HG02610 (cell line): ENCODE data around the gene DDX4.
"Not testable (repeated sequence)": the region's sequence is repeated elsewhere in the genome, so short reads cannot be mapped to it uniquely, and the experiment has no call there.

Experiments
- ATAC-seq: cut with Tn5 transposase; IDR thresholded peaks from one replicate; pipeline ENCODE4 v1.9.1; 2021; ENCODE audit warnings: mild to moderate bottlenecking, moderate library complexity; ENCODE audit not compliant: unreplicated experiment

Gene DDX4

DNA sequence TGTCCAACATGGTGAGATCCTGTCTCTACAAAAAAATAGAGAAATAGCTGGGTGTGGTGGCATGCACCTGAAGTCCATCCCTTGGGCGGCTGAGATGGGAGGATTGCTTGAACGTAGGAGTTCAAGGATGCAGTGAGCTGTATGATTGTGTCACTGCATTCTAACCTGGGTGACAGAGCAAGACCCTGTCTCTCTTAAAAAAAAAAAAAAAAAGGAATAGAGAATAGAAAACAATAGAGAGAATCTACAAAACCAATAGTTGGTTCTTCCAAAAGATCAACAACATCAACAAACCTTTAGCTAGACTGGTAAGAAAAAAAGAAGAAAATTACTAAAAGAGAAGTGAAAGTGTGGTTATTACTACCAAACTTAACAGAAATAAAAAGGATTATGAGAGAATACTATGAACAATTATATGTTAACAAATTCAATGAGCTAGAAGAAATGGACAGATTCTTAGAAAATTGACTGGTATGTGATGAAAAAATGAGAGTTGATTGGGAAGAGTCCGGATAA, 17.6 kb upstream of the DDX4 start:
- ATAC-seq = no peak

DNA sequence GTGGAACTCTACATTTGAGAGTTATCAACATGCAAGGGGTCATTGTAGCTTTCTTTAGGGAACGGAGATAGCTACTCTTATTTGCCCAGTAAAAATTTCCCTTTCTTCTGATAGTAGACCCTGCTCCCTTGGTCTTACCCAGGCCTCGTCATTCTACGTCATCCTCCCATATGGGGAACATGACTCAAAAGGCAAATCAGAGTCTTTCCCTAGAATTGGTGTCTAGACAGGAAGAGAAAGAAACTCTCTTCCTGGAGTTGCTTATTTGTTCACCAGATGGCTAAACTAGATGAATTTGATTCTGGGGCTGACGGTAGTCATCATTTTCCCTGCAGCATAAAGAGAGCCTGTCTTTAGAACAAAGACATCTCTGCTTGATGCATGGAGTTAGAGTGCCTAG, 13.6 kb upstream of the DDX4 start:
- no peak for ATAC-seq

DNA sequence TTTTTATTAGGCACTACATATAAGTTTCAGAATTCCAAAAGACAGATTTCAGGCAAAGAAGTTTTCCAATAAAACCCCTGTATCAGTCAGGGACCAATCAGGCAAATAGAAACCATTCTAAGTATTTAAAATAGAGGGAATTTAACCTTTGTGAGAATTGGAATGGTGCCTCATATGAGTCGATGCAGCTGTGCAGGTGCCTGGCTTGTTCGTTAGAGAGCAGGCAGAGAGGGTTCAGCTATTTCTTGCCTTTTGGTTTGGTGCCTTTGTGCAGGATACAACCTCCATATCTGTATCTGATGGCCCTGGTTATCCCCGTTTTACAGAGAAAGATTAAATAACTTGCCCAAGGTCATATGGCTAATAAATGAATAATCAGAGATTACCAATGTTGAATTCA, 6.0 kb upstream of the DDX4 start:
- ATAC-seq = no peak

DNA sequence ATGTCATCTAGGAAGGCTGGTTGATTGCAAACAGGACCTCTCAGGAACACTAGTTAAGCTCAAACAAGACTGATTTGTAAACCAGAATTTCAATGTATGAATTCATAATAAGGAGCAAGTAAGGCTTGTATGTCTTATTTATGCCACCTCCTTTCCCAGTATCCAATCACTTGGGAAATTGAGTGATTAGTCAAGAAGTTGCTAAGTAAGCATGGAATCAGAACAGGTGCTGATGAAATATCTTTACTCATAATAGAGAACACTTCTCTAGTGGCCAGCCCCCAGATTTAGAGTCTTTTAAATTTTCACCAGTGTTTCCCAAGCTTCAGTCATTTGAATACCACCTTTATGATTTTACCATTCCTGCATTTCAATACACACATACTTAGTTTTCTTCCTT, 5.3 kb upstream of the DDX4 start:
- ATAC-seq = no peak

DNA sequence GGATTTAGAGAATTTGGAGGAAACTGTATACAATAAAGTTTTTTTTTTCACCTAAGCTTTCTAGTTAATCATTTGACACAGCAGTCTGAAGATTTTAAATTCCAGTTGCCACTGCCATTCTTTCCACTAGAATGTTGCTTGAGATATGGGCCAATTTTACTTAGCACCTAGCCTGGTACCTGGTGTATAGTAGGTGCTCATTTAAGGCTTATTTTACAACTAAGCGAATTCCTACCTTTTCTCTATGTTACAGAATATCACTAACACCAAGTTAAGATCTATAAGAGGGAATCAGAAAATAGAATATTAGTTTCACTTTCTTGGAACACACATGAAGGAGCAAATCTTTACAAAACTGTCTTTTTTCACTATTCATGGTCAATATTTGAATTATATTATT, 3.2 kb upstream of the DDX4 start:
- no peak for ATAC-seq

DNA sequence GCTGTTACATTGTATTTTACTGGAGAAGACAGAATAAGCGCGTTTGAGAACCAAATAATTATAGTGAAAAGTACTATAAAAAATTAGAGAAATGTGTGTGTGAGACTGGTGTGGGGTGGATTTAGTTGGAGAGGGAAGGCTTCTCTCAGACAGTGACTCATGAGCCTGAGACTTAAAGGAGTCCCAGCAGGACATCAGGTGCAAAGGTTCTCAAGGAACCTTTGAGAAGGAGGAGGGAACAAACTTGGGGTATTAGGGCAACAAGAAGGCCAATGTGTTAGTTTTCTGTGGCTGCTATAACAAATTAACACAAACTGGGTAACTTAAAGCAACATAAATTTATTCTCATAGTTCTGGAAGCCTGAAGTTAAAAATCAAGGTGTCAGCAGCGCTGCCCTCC, 4.9 kb downstream of the DDX4 start:
- ATAC-seq = no peak

DNA sequence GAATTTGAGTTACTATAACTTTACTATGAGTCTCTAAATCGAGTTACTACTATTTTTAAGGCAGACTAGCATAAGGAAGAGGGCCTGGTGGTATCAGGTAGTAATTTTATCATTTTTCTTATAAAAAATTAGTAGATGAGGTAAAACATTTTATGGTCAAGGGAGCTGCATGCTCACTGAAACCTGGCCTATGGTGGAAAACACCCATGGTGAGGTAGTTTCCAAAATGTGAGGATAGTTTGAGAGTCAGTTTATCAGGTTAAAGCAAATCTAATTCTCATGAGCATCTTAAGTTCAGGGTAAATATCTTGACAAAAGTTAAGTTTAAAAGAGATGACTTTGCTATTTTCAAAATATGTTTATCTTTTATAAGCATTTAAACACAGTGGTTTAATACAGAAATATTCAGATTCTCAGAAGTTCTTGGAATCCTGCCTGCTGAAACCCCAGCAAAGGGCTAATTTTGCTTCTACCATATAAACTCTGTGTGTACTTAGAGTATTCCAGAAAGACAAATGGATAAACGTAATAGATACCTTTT, 10.0 kb downstream of the DDX4 start:
- no peak for ATAC-seq

DNA sequence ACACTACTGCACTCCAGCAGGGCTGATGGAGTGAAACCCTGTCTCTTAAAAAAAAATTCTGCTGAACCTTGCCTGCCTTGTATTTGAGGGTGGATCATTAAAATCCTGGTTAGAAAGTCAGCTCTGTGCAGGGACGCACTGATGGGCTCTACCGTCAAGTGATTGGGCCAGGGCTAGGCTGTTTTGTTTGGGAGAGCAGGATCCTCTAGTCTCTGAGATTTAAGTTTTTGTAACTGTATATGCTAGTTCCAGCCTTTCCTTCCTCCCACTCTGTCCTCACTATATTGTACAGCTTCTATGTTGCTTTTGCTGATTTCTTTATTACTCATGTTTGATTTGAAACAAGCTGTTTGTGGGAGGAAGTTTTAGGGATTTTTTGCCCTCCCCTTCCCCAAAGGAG, 11.5 kb downstream of the DDX4 start:
- no peak for ATAC-seq

DNA sequence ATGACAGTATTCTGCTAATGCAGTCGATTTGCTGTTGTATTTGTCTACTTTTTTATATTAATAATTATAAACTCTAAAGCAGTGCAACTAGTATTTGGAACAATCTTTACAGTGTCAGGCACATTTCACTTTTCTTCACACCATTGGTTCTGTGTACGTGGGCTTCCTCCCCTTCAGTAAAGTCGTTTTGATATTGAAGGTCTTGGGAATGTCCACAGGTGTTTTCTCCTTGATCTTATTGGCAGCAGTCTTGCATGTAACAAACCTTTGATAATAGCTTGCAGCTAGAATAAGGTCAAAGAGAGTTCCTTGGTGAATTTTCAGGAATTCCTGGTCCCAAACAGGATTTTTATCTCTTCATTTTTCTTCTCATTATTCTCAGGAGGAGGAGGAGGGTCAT, 12.2 kb downstream of the DDX4 start:
- no peak for ATAC-seq

DNA sequence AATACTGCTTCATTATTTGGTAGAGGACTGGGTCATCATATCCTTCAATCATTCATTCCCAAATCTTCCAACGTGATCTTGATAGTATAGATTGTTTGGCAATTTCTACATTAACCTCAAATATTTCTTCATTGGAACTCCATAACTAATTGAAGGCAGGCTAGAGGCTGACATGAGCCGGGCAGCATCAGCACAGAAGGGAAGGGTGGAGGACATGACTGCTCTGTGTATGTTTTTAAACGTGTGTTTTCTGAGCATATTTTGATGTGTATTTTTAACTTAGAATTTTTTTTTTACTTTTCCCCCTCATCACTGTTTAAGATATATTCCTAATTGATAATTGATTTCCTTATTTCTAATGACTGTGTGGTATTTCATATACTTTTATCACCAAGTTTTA, 12.6 kb downstream of the DDX4 start:
- no peak for ATAC-seq

DNA sequence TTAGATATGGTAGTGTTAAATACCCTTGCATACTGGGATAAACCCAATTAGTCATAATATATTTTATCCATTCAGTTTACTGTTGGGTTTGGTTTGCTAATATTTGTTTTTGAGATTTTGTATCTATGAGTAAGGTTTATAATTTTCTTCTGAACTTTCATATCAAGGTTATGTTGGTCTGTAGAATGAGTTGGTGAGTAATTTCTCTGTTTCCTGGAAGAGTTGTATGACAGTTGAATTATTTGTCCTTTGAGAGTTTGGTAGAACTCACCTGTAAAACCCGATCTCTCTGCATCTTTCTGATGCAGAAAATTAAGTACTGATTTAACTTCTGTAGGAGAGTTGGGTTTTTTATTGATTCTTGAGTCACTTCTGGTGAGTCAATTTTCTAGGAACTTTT, 20.4 kb downstream of the DDX4 start:
- no peak for ATAC-seq

DNA sequence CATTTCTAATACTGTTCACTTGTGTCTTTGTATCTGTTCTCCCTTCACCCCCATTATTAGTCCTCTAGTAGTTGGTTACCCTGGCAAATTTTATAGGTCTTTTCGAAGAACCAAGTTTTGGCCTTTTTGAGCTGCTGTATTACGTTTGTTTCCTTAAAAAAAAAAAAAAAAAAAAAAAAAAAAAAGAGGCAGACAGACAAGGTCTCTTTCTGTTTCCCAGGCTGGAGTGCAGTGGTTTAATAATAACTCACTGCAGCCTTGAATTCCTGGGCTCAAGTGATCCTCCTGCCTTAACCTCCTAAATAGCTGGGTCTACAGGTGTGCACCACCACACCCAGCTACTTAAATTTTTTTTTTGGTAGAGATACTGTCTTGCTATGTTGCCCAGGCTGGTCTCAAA, 20.9 kb downstream of the DDX4 start:
- no peak for ATAC-seq

DNA sequence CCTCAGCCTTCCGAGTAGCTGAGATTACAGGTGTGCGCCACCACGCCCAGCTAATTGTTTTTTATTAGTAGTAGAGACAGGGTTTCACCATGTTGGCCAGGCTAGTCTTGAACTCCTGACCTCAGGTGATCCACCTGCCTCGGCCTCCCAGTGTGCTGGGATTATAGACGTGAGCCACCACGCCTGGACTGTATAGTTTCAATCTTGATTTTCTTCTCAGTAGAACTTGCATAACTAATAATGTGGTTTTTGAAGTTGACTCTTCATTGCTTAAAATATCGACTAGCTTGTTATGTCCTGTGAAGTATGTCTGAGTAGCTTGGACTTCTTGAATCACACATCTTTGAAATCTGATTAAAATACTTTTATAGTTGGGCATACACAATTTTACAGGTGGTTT, 23.9 kb downstream of the DDX4 start:
- not testable (repeated sequence) for ATAC-seq

DNA sequence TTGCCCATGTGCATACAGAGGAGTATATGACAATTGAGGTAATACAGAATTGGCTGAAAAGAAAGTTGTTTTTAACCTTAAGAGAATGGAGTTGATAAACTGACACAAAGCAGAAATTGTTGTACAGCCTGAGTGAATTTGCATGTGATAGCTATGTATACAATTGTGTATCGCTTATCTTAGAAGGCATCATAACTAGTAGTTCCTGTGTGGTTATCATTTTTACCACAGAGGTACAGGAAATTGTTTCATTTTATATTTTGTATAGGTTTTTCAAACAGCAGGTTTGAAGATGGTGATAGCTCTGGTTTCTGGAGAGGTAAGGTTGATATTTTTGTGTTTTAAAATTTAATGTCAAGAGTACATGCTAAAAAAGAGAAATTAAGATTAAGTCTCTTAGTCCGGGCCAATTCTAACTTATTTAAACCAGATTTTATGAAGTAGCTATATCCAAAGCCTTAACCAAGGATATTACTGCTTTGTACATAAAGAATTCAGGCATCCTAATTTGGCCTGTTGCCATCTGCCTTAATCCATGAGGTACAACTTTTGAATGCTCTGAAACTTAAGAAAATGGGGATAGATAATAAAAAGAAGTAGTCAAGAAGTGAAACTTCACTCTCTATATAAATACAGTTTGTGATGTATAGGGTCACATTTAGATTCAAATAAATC, 26.0 kb downstream of the DDX4 start:
- no peak for ATAC-seq

DNA sequence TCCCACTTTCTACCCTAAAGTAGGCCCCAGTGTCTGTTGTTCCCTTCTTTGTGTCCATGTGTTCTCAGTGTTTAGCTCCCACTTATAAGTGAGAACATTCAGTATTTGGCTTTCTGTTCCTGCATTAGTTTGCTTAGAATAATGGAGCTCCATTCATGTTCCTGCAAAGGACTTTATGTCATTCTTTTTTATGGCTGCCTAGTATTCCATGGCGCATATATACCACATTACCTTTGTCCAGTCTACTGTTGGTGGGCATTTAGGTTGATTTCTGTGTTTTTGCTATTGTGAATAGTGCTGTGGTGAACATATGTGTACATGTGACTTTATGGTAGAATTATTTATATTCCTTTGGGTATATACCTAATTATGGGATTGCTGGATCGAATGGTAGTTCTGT, 30.4 kb downstream of the DDX4 start:
- ATAC-seq = no peak

DNA sequence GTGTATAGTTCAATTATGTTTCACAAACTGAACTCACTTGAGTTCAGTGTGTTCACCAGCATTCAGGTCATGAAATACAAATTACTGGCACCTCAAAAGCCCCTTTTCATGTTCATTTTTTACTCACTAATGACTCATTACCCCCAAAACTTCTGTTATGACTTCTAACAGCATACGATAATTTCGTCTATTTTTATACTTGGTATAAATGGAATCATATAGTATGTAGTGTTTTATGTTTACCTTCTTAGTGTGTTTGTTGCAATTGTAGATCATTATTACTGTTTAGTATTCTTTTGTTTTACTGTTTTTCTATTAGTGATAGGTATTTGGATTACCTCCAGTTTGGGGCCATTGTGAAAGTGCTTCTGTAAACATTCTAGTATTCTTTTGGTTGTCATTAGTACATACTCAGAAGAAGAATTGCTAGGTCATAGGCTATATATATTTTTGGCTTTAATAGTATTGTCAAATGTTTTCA, 33.4 kb downstream of the DDX4 start:
- peak; percentile 89 for ATAC-seq

DNA sequence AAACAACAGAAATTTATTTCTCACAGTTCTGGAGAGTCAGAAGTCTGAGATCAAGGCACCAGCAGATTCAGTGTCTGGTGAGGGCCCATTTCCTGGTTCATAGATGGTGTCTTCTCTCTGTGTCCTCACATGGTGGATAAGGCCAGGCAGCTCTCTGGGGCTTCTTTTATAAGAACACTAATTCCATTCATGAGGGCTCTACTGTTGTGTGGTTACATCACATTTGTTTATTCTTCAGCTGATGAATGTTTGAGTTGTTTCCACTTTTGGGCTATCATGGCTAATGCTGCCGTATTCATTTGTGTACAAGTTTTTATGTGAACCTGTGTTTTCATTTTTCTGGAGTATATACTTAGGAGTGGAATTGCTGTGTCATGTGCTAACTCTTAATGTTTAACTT, 35.2 kb downstream of the DDX4 start:
- ATAC-seq = no peak

DNA sequence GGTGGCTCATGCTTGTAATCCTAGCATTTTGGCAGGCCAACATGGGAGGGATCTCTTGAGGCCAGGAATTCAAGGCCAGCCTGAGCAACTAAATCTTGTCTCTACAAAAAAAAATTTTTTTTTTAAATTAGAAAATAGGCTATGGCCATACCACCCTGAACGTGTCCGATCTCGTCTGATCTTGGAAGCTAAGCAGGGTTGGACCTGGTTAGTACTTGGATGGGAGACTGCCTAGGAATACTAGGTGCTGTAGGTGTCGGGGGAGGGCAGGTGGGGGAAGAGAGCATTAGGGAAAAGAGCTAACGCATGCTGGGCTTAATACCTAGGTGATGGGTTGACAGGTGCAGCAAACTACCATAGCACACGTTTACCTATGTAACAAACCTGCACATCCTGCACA, 39.5 kb downstream of the DDX4 start:
- ATAC-seq = no peak

DNA sequence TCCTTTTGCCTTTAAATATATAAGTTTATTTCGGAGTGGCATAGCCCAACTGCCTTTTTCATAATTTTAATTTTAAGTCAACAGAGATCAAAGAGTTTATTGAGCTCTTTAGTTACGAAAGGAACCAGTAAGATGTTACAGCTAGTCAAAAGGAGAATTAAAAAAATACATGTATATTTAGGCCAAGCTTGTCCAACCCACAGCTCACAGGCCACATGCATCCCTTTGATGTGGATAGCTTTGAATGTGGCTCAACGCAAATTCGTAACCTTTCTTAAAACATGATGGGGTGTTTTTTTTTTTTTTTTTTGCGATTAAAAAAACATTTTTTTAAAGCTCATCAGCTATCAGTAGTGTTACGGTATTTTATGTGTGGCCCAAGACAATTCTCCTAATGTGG, 63.1 kb downstream of the DDX4 start:
- no peak for ATAC-seq

DNA sequence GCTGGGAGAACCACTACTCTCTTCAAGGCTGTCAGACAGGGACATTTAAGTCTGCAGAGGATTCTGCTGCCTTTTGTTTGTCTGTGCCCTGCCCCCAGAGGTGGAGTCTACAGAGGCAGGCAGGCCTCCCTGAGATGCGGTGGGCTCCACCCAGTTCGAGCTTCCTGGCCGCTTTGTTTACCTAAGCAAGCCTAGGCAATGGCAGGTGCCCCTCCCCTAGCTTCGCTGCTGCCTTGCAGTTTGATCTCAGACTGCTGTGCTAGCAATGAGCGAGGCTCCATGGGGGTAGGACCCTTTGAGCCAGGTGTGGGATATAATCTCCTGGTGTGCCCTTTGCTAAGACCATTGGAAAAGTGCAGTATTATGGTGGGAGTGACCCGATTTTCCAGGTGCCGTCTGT, 71.0 kb downstream of the DDX4 start:
- ATAC-seq = not testable (repeated sequence)

DNA sequence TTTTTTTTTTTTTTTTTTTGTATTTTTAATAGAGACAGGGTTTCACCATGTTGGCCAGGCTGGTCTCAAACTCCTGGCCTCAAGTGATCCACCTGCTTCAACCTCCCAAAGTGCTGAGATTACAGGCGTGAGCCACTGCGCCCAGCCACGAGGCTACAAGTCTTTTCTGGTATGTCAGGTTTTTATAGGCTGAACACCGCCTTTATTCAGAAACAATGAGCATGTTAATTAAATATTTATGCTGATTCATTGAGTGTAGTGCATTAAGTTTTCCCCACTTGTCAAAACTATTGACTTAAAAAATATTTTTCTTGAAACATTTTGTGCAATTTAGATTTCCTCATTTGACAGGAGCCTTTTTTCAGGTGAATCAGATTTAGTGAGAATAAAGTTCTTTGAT, 78.1 kb downstream of the DDX4 start:
- not testable (repeated sequence) for ATAC-seq

DNA sequence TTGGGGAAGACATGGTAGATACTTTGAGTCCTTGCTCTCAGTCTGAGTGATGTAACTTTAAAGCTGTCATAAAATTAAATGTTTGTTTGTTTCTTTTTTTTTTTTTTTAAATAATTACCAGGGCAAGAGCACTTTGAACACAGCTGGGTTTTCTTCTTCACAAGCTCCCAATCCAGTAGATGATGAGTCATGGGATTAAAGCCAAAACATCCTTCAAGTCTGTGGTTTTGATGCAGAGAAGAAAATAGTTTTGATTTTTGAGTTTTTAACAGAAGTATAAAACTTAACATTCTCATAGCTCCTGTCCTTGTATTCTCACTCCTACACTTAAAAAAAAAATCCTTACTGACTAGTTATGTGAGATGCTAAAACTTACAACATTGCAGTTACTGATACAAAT, 78.5 kb downstream of the DDX4 start:
- no peak for ATAC-seq

DNA sequence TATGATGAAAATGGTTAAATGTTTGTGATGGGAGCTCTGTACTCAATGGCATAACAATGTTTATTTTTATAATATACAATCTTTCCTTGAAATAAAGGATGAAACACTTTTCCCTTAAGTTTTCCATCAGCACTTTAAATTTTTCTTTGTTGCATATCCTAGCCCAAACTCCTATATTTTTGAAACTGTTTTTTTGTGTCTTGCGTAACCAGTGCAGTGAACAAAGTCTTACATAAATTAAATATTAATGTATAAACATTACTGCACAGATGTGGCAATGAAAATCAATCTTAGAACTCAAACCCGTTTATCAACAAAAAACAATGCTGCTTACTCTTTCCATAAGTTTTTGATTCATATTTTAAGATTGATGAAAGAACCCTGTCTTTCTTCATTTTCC, 79.2 kb downstream of the DDX4 start:
- ATAC-seq = no peak
